Smooth muscle cell of the brain vasculature (primary cell): ENCODE results near the gene CABP7.
A peak's percentile ranks its signal among the peaks of the same experiment; 100 is the strongest.

Experiments
- DNase-seq: peaks from one replicate; pipeline ENCODE4 v3.0.0-alpha.2; 2012; ENCODE audit warnings: low read depth, low spot score

CABP7 gene

GRCh38 chr22:29719899-29720645 is at the start of gene CABP7:
TSS of gene CABP7 (plus strand) at chr22:29720003. CDS start at chr22:29720425, 422 bp downstream.
- no peak for DNase-seq

- no peak for DNase-seq
Observed at GRCh38 chr22:29670626-29671025, 49.2 kb upstream of the CABP7 start.

GRCh38 chr22:29673361-29674066 is 46.3 kb upstream of the CABP7 start:
- DNase-seq: no peak

GRCh38 chr22:29674121-29674520 is 45.7 kb upstream of the CABP7 start:
- DNase-seq: no peak

- no peak for DNase-seq
Observed at GRCh38 chr22:29679316-29679715, 40.5 kb upstream of the CABP7 start.

GRCh38 chr22:29683536-29683935 is 36.3 kb upstream of the CABP7 start:
- peak; percentile 26 for DNase-seq

GRCh38 chr22:29684244-29684643 is 35.6 kb upstream of the CABP7 start:
- DNase-seq: no peak

- no peak for DNase-seq
Observed at GRCh38 chr22:29689206-29689879, 30.5 kb upstream of the CABP7 start.

- DNase-seq: no peak
Observed at GRCh38 chr22:29689880-29690213, 30.0 kb upstream of the CABP7 start.

GRCh38 chr22:29690476-29690875 is 29.3 kb upstream of the CABP7 start:
- no peak for DNase-seq

- no peak for DNase-seq
Observed at GRCh38 chr22:29691636-29692326, 28.0 kb upstream of the CABP7 start.

GRCh38 chr22:29692327-29692640 is 27.5 kb upstream of the CABP7 start:
- no peak for DNase-seq

- no peak for DNase-seq
Observed at GRCh38 chr22:29693161-29693560, 26.6 kb upstream of the CABP7 start.

GRCh38 chr22:29693671-29694070 is 26.1 kb upstream of the CABP7 start:
- no peak for DNase-seq

GRCh38 chr22:29695129-29695926 is 24.5 kb upstream of the CABP7 start:
- DNase-seq: no peak

GRCh38 chr22:29697853-29698598 is 21.8 kb upstream of the CABP7 start:
- DNase-seq: no peak

- no peak for DNase-seq
Observed at GRCh38 chr22:29700206-29700899, 19.4 kb upstream of the CABP7 start.

- DNase-seq: no peak
Observed at GRCh38 chr22:29700900-29701154, 19.0 kb upstream of the CABP7 start.

- DNase-seq: no peak
Observed at GRCh38 chr22:29701155-29701999, 18.4 kb upstream of the CABP7 start.
